ENCODE results near the gene ITGAD.

DNA sequence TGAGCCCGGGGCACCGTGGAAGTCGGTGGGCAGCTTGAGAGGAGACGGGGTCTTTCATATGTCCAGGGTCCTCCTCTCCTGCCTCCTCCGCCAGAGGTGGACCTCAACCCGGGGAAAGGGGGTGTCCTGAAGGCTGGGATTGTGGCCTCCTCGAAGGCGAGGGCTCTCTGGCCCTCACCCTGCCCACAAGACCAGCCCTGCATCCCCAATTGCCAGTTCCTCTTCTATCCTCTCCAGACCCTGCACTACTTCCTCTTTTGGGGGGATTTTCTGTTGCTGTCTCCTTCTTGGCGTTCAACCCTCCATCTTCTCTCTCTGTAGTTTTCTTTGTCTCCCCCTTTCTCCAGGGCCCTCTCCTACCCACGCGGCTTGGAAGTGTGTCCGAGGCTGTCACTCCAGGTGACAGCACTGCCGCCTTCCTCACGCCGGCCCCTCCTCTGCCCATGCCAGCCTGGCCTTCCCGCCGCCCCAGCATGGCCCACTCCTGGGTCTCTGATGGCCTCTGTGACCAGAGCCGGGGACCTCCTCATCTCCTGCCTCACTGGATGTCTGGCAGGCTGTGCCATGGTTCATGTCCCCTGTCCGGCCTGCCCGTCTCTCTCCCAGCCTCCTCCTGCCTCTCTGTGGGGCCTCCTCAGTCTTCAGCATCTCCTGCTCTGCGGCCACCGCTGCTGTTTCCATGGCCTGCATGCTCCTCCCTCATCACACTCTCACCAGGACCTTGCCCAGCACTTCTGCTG is 40.6 kb upstream of the ITGAD start:
- TF ChIP-seq SUZ12 (IDR thresholded peaks at IDR 0.05; ENCODE audit: extremely low read depth, insufficient read depth, insufficient read length) (no peak), ZNF274 (IDR thresholded peaks at IDR 0.05; ENCODE audit: low read depth, low read length) (no peak)

Measured in NT2/D1 (cell line).